PC-9 (cell line): Measurements from ENCODE around the gene LUC7L. TPM values are rescaled to one million over a fixed set of nuclear protein-coding genes. Genes with fewer than 3 reads are reported as not detected.
"Not testable (repeated sequence)": the region's sequence is repeated elsewhere in the genome, so short reads cannot be mapped to it uniquely, and the experiment has no call there.

ENCODE experiments used
- BruUV-seq: library from RNA; stranded (reverse); fragments of 400-500 nt; replicated peaks from 2 replicates; lab custom pipeline; 2021; lab: Mats Ljungman, UMichigan
- CTCF ChIA-PET: fragments of 300-600 bp; sonication (Branson Sonifier 250); formaldehyde crosslinking; loops from one replicate; lab custom pipeline; 2022; ENCODE audit warnings: antibody characterized with exemption; lab: Charles Lee
- POLR2A ChIA-PET: fragments of 300-600 bp; sonication (Branson Sonifier 250); formaldehyde crosslinking; loops from one replicate; lab custom pipeline; 2022; ENCODE audit warnings: antibody characterized with exemption; ENCODE audit not compliant: unreplicated experiment; lab: Charles Lee
- DNase-seq, 2 experiments: peaks; one replicate each; pipeline versions ENCODE4 v3.0.0 to v3.0.0-alpha.2; 2015 to 2022; ENCODE audit warnings: mixed read lengths in 1 of 2
- H2AFZ ChIP-seq: fragments of 200-600 bp; sonication (generic); 2 replicates; pipeline ENCODE4 v1.8.1; 2017; ENCODE audit warnings: antibody characterized with exemption
- H3F3A ChIP-seq: fragments of 200-600 bp; sonication (generic); 2 replicates; pipeline ENCODE4 v1.8.1; 2017; ENCODE audit warnings: antibody characterized with exemption, mild to moderate bottlenecking, low read depth; ENCODE audit not compliant: insufficient read depth
- H3K27ac ChIP-seq: fragments of 200-600 bp; sonication (generic); 2 replicates; pipeline ENCODE4 v1.6.1; 2016; ENCODE audit warnings: mixed run types
- H3K27me3 ChIP-seq: fragments of 200-600 bp; sonication (generic); 2 replicates; pipeline ENCODE4 v1.6.1; 2016; ENCODE audit warnings: low read depth, mixed run types; ENCODE audit not compliant: insufficient read depth
- H3K36me3 ChIP-seq: fragments of 200-600 bp; sonication (generic); 2 replicates; pipeline ENCODE4 v1.6.1; 2016; ENCODE audit warnings: low read depth, mixed run types
- H3K4me1 ChIP-seq: fragments of 200-600 bp; sonication (generic); replicated peaks from 2 replicates; pipeline ENCODE4 v1.6.1; 2016; ENCODE audit warnings: mixed run types; ENCODE audit not compliant: insufficient read depth
- H3K4me2 ChIP-seq: fragments of 200-600 bp; sonication (generic); 2 replicates; pipeline ENCODE4 v1.6.1; 2017; ENCODE audit warnings: mixed run types
- H3K4me3 ChIP-seq: fragments of 200-600 bp; sonication (generic); 2 replicates; pipeline ENCODE4 v1.6.1; 2016; ENCODE audit warnings: mixed run types
- H3K79me2 ChIP-seq: fragments of 200-600 bp; sonication (generic); 2 replicates; pipeline ENCODE4 v1.6.1; 2017; ENCODE audit warnings: low read depth, mixed run types
- H3K9me2 ChIP-seq: fragments of 200-600 bp; sonication (generic); 2 replicates; pipeline ENCODE4 v1.8.1; 2017; ENCODE audit warnings: mild to moderate bottlenecking; ENCODE audit not compliant: insufficient read depth
- H3K9me3 ChIP-seq: fragments of 200-600 bp; sonication (generic); 2 replicates; pipeline ENCODE4 v1.8.1; 2016; ENCODE audit warnings: low read depth; ENCODE audit not compliant: insufficient read depth
- H4K20me1 ChIP-seq: fragments of 200-600 bp; sonication (generic); 2 replicates; pipeline ENCODE4 v1.8.1; 2017; ENCODE audit not compliant: insufficient read depth
- EZH2 ChIP-seq: fragments of 200-600 bp; sonication (generic); IDR thresholded peaks from 2 replicates; pipeline ENCODE4 v1.8.0; 2017; ENCODE audit warnings: antibody characterized with exemption, low read depth
- intact Hi-C: fragments of 100-400 bp; cut with micrococcal nuclease; formaldehyde crosslinking; loops from one replicate; pipeline ENCODE4 v1.10.0; 2022; ENCODE audit not compliant: unreplicated experiment
- total RNA-seq: library from RNA; stranded (reverse); gene quantifications from 2 replicates; pipeline ENCODE4 v1.2.3, GENCODE V29; 2021
- TF ChIP-seq, protein P1 (sequence below): fragments of 200-600 bp; sonication (generic); conservative IDR thresholded peaks from 2 replicates; pipeline ENCODE4 v1.6.1; 2017; ENCODE audit warnings: mixed run types, antibody characterized with exemption, mild to moderate bottlenecking, moderate library complexity

Gene LUC7L
- total RNA-seq, 1 experiment from 2014 or later, result 64.3 TPM

GRCh38 chr16:177981-178667, 51.1 kb downstream of the LUC7L start:
- Histone ChIP-seq H3K9me3 (no peaks in the 10 kb centered on the region), H2AFZ (no peak overlapping the region), H3K27me3 (peaks cover 18% of the 10 kb centered on the region), H3K4me2 (no peak overlapping the region), H4K20me1 (peaks cover 9% of the 10 kb centered on the region; the same call in 1 of the 2 replicates), H3K36me3 (no peaks in the 10 kb centered on the region), H3F3A (peaks cover 16% of the 10 kb centered on the region; the same call in 1 of the 2 replicates), H3K4me3 (no peak overlapping the region), H3K9me2 (no peaks in the 10 kb centered on the region), H3K27ac (no peak overlapping the region), H3K79me2 (no peaks in the 10 kb centered on the region), H3K4me1 (no peaks in the 10 kb centered on the region)
- POLR2A ChIA-PET, result no interaction called here
- intact Hi-C loops, result no loop called here
- TF ChIP-seq EZH2, result no peak
- TF ChIP-seq, protein P1, sequence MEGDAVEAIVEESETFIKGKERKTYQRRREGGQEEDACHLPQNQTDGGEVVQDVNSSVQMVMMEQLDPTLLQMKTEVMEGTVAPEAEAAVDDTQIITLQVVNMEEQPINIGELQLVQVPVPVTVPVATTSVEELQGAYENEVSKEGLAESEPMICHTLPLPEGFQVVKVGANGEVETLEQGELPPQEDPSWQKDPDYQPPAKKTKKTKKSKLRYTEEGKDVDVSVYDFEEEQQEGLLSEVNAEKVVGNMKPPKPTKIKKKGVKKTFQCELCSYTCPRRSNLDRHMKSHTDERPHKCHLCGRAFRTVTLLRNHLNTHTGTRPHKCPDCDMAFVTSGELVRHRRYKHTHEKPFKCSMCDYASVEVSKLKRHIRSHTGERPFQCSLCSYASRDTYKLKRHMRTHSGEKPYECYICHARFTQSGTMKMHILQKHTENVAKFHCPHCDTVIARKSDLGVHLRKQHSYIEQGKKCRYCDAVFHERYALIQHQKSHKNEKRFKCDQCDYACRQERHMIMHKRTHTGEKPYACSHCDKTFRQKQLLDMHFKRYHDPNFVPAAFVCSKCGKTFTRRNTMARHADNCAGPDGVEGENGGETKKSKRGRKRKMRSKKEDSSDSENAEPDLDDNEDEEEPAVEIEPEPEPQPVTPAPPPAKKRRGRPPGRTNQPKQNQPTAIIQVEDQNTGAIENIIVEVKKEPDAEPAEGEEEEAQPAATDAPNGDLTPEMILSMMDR, result no peak
- no peak for DNase-seq
- BruUV-seq, result no TSS peak
- CTCF ChIA-PET, result no interaction called here

DNA sequence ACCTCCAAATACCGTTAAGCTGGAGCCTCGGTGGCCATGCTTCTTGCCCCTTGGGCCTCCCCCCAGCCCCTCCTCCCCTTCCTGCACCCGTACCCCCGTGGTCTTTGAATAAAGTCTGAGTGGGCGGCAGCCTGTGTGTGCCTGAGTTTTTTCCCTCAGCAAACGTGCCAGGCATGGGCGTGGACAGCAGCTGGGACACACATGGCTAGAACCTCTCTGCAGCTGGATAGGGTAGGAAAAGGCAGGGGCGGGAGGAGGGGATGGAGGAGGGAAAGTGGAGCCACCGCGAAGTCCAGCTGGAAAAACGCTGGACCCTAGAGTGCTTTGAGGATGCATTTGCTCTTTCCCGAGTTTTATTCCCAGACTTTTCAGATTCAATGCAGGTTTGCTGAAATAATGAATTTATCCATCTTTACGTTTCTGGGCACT, 51.8 kb downstream of the LUC7L start:
- H3K27me3 ChIP-seq, result peaks cover 18% of the 10 kb centered on the region
- ChIA-PET POLR2A (no interaction called here), CTCF (no interaction called here)
- H3K4me2 ChIP-seq, result no peak overlapping the region
- no TSS peak for BruUV-seq
- no peaks in the 10 kb centered on the region for H3K4me1 ChIP-seq
- H4K20me1 ChIP-seq, result peaks cover 9% of the 10 kb centered on the region; the same call in 1 of the 2 replicates
- intact Hi-C loops, result no loop called here
- H3K36me3 ChIP-seq, result no peaks in the 10 kb centered on the region
- TF ChIP-seq, protein P1, result no peak
- no peak for TF ChIP-seq EZH2
- no peak overlapping the region for H2AFZ ChIP-seq
- H3K9me3 ChIP-seq, result no peaks in the 10 kb centered on the region
- H3K27ac ChIP-seq, result no peak overlapping the region
- peaks cover 16% of the 10 kb centered on the region; the same call in 1 of the 2 replicates for H3F3A ChIP-seq
- no peaks in the 10 kb centered on the region for H3K79me2 ChIP-seq
- no peak for DNase-seq
- no peak overlapping the region for H3K4me3 ChIP-seq
- no peaks in the 10 kb centered on the region for H3K9me2 ChIP-seq

- H4K20me1 ChIP-seq, H3K4me1 ChIP-seq, H2AFZ ChIP-seq, H3K9me3 ChIP-seq, H3K4me3 ChIP-seq, CTCF ChIA-PET, H3K79me2 ChIP-seq, H3K4me2 ChIP-seq, DNase-seq, POLR2A ChIA-PET, H3K36me3 ChIP-seq, intact Hi-C loops, H3K9me2 ChIP-seq, H3K27ac ChIP-seq, BruUV-seq: not testable (repeated sequence)
- Histone ChIP-seq H3K27me3 (peaks cover 18% of the 10 kb centered on the region), H3F3A (peaks cover 16% of the 10 kb centered on the region; the same call in 1 of the 2 replicates)
Measured at GRCh38 chr16:176477-177382, 52.5 kb downstream of the LUC7L start, which contains the start of gene HBA1. Gene HBA1 (plus strand): TSS chr16:176680. CDS start chr16:176717, 37 bp downstream.

GRCh38 chr16:176006-176405, 53.2 kb downstream of the LUC7L start:
- H3K4me3 ChIP-seq, H3K4me1 ChIP-seq, DNase-seq, H3K9me2 ChIP-seq, H4K20me1 ChIP-seq, H2AFZ ChIP-seq, intact Hi-C loops, H3K36me3 ChIP-seq, H3K27ac ChIP-seq, H3K9me3 ChIP-seq, BruUV-seq, CTCF ChIA-PET, H3K79me2 ChIP-seq, H3K4me2 ChIP-seq, POLR2A ChIA-PET: not testable (repeated sequence)
- H3F3A ChIP-seq, result peaks cover 16% of the 10 kb centered on the region; the same call in 1 of the 2 replicates
- H3K27me3 ChIP-seq, result peaks cover 23% of the 10 kb centered on the region
